ENCODE data around the gene RAVER2. TPM values are rescaled to one million over a fixed set of nuclear protein-coding genes. Genes with fewer than 3 reads are reported as not detected.

The RAVER2 gene
- total RNA-seq, 1 experiment from 2014 or later, result 12.4 TPM

GRCh38 chr1:64855557-64855956 lies 110.7 kb downstream of the RAVER2 start:
- Histone ChIP-seq H3K4me1 (replicated peaks; ENCODE audit: insufficient read depth) (no peaks in the 10 kb centered on the region), H3K9me2 (ENCODE audit: insufficient read depth) (no peaks in the 10 kb centered on the region), H3K36me3 (ENCODE audit: low read depth) (no peaks in the 10 kb centered on the region; the same call in none of the 2 replicates), H3K9me3 (ENCODE audit: insufficient read depth, low read depth) (no peaks in the 10 kb centered on the region), H3K27ac (no peak overlapping the region), H3K79me2 (ENCODE audit: low read depth) (no peaks in the 10 kb centered on the region), H2AFZ (no peak overlapping the region), H3F3A (ENCODE audit: insufficient read depth, low read depth) (no peaks in the 10 kb centered on the region), H4K20me1 (ENCODE audit: insufficient read depth) (no peaks in the 10 kb centered on the region), H3K27me3 (ENCODE audit: insufficient read depth, low read depth) (no peaks in the 10 kb centered on the region), H3K4me2 (no peak overlapping the region), H3K4me3 (no peak overlapping the region)
- TF ChIP-seq CTCF (conservative IDR thresholded peaks at IDR 0.05), result no peak
- TF ChIP-seq EZH2 (IDR thresholded peaks at IDR 0.05; ENCODE audit: low read depth), result no peak
- DNase-seq, result no peak
- POLR2A ChIA-PET (ENCODE audit: unreplicated experiment), result no interaction called here
- no TSS peak for BruUV-seq (replicated peaks)
- intact Hi-C loops (cut with micrococcal nuclease; ENCODE audit: unreplicated experiment), result no loop called here
- CTCF ChIA-PET, result no interaction called here

- Histone ChIP-seq H3K9me2 (ENCODE audit: insufficient read depth) (no peaks in the 10 kb centered on the region), H3K27me3 (ENCODE audit: insufficient read depth, low read depth) (no peaks in the 10 kb centered on the region), H3K9me3 (ENCODE audit: insufficient read depth, low read depth) (no peaks in the 10 kb centered on the region), H3K79me2 (ENCODE audit: low read depth) (no peaks in the 10 kb centered on the region), H4K20me1 (ENCODE audit: insufficient read depth) (no peaks in the 10 kb centered on the region), H3K4me3 (no peak overlapping the region), H3K4me1 (replicated peaks; ENCODE audit: insufficient read depth) (no peaks in the 10 kb centered on the region), H3K27ac (no peak overlapping the region), H3F3A (ENCODE audit: insufficient read depth, low read depth) (no peaks in the 10 kb centered on the region), H3K4me2 (no peak overlapping the region), H3K36me3 (ENCODE audit: low read depth) (no peaks in the 10 kb centered on the region; the same call in none of the 2 replicates), H2AFZ (no peak overlapping the region)
- ChIA-PET CTCF (no interaction called here), POLR2A (ENCODE audit: unreplicated experiment) (no interaction called here)
- TF ChIP-seq EZH2 (IDR thresholded peaks at IDR 0.05; ENCODE audit: low read depth), result no peak
- no peak for TF ChIP-seq CTCF (conservative IDR thresholded peaks at IDR 0.05)
- BruUV-seq (replicated peaks), result no TSS peak
- DNase-seq, result no peak
- intact Hi-C loops (cut with micrococcal nuclease; ENCODE audit: unreplicated experiment), result no loop called here
Measured at GRCh38 chr1:64856553-64856952, 111.7 kb downstream of the RAVER2 start.

- H3K4me3 ChIP-seq, result no peak overlapping the region
- no peaks in the 10 kb centered on the region for H3K27me3 ChIP-seq (ENCODE audit: insufficient read depth, low read depth)
- no peaks in the 10 kb centered on the region; the same call in none of the 2 replicates for H3K36me3 ChIP-seq (ENCODE audit: low read depth)
- H2AFZ ChIP-seq, result no peak overlapping the region
- H3K9me3 ChIP-seq (ENCODE audit: insufficient read depth, low read depth), result no peaks in the 10 kb centered on the region
- no peak for TF ChIP-seq EZH2 (IDR thresholded peaks at IDR 0.05; ENCODE audit: low read depth)
- TF ChIP-seq CTCF (conservative IDR thresholded peaks at IDR 0.05), result no peak
- intact Hi-C loops (cut with micrococcal nuclease; ENCODE audit: unreplicated experiment), result no loop called here
- CTCF ChIA-PET, result no interaction called here
- no peaks in the 10 kb centered on the region for H3F3A ChIP-seq (ENCODE audit: insufficient read depth, low read depth)
- no peaks in the 10 kb centered on the region for H3K4me1 ChIP-seq (replicated peaks; ENCODE audit: insufficient read depth)
- H3K9me2 ChIP-seq (ENCODE audit: insufficient read depth), result no peaks in the 10 kb centered on the region
- no peaks in the 10 kb centered on the region for H4K20me1 ChIP-seq (ENCODE audit: insufficient read depth)
- no peak overlapping the region for H3K27ac ChIP-seq
- DNase-seq, result no peak
- no TSS peak for BruUV-seq (replicated peaks)
- POLR2A ChIA-PET (ENCODE audit: unreplicated experiment), result no interaction called here
- H3K4me2 ChIP-seq, result no peak overlapping the region
- no peaks in the 10 kb centered on the region for H3K79me2 ChIP-seq (ENCODE audit: low read depth)
Measured at GRCh38 chr1:64857347-64857746, 112.5 kb downstream of the RAVER2 start.

Data from PC-9 (cell line).